Measurements from ENCODE around the gene SPOCK2. TPM values are rescaled to one million over a fixed set of nuclear protein-coding genes. Genes with fewer than 3 reads are reported as not detected.
A peak's percentile ranks its signal among the peaks of the same experiment; 100 is the strongest.

Gene SPOCK2
- total and polyA plus RNA-seq, 9 donors, result 1.4 to 77.7 (median 8.7) TPM

DNA sequence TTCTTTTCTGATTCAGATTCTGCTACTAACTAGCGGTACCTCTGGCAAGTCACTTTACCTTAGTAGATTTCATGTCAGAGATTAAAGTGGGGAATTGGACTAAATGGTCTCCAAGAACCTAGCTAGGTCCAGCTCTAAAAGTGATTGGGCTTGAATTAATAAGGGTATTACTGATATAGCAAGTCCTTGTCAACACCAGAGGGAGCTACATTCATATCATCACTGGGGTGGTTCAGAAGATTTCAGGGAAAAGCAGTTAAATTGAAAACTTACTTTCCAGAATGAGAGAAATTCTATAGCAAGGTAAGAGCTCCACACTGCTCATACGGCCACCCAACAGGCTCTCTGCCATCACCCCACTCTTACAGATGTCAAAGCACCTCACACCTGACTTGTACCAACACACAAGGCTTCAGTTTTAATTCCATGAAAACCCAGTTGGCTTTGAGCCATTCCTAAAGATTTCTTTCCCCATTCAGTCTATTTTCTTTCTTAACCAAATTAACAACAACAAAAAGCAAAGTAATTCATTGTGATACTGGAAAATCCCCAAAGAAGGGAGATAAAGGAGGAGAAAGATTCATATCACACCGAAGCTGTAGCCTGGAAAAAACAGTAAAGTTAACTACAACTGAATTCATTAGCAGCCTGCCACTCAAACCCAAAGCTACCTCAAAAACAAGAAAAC is 38.0 kb upstream of the SPOCK2 start:
- Histone ChIP-seq H3K27ac (peak overlapping the region in 1 of 2 donors; percentile 0), H3K27me3 (no peaks in the 10 kb centered on the region), H3K4me1 (ENCODE audit: insufficient read depth) (peaks cover 1% of the 10 kb centered on the region), H3K9me3 (no peaks in the 10 kb centered on the region), H3K36me3 (no peaks in the 10 kb centered on the region), H3K4me3 (no peak overlapping the region)
- no peak for TF ChIP-seq EP300 (IDR thresholded peaks at IDR 0.05)
- TF ChIP-seq CTCF (IDR thresholded peaks at IDR 0.05), result peak in 1 of 3 donors; percentile 37
- DNase-seq, result no peak
- WGBS, 3 donors, result 91 to 94% (median 92%) methylated on average over 3 of the region's 3 CpGs
- intact Hi-C loops (cut with DNase I), result loop anchor here in 1 of 4 donors (10.0 kb wide), 1 partner anchor 218 kb away; no protein-coding TSS in a partner anchor

DNA sequence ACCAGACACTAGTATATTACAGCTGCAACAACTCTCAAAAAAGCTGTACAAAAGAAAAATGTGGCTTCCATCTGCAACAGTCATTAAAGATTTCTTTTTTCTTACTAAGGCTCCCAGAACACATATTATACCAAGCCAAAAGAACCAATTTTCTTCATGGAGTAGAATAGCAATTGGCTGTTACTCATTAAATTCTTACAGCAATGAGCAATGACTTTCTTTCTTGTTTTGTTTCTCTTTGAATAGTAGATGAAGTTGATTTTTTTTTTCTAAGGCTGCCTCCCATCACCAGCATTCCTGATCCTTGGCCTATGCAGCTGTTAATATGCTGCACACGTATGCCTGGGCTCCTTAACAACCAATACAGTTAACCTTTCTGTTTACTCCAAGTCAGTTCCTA is 36.6 kb upstream of the SPOCK2 start:
- Histone ChIP-seq H3K36me3 (no peaks in the 10 kb centered on the region), H3K27me3 (no peaks in the 10 kb centered on the region), H3K9me3 (no peaks in the 10 kb centered on the region), H3K4me3 (no peak overlapping the region), H3K27ac (peak overlapping the region in 1 of 2 donors; percentile 12), H3K4me1 (ENCODE audit: insufficient read depth) (peaks cover 1% of the 10 kb centered on the region)
- intact Hi-C loops (cut with DNase I), result loop anchor here in 1 of 4 donors (10.0 kb wide), 1 partner anchor 220 kb away; no protein-coding TSS in a partner anchor
- no peak for TF ChIP-seq CTCF (IDR thresholded peaks at IDR 0.05)
- DNase-seq, result no peak
- WGBS, 3 donors, result 9 to 23% (median 16%) methylated on average over 1 of the region's 1 CpG

DNA sequence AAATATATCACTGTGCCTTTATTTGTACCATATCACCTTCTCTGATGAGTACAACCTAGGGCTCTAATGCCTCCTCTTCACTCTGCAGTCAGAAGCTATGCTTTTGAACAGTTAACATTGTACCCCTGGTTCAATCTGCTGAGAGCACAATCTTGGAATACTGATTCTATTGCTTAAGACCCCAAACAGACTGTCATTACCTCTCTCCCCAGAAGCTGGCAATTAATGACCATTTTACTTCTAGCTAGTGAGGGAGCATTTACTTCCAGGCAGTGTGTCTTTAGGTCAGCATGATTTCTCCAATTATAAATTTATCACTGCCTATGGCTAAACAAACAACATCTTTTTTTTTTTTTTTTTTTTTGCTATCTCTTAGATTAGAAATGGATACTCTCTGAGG is 36.0 kb upstream of the SPOCK2 start:
- H3K27ac ChIP-seq, result peak overlapping the region in 1 of 2 donors; percentile 12
- intact Hi-C loops (cut with DNase I), result loop anchor here in 1 of 4 donors (10.0 kb wide), 1 partner anchor 220 kb away; no protein-coding TSS in a partner anchor
- peaks cover 1% of the 10 kb centered on the region for H3K4me1 ChIP-seq (ENCODE audit: insufficient read depth)
- no peaks in the 10 kb centered on the region for H3K36me3 ChIP-seq
- TF ChIP-seq CTCF (IDR thresholded peaks at IDR 0.05), result no peak
- TF ChIP-seq POLR2A (IDR thresholded peaks at IDR 0.05), result no peak
- TF ChIP-seq EP300 (IDR thresholded peaks at IDR 0.05), result no peak
- no peak for DNase-seq
- H3K9me3 ChIP-seq, result no peaks in the 10 kb centered on the region
- no peaks in the 10 kb centered on the region for H3K27me3 ChIP-seq
- H3K4me3 ChIP-seq, result no peak overlapping the region

DNA sequence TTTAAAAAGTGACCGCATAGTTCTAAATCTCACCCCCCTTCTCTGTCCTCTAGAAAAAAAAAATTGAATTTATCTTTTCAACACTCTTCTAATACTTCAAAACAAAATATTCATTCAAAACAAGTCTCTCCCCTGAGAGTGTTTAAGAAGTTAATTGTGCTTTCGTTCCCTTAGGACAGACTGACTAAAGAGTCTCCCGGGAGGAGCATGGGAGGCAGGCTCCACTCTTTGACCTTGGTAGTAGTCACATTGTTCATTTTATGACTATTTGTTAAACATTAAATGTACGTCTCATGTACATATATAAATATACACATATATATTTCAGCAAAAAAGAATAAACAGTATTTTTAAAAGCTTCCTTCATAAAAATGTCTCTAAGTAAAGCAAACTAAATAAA is 35.3 kb upstream of the SPOCK2 start:
- intact Hi-C loops (cut with DNase I), result loop anchor here in 1 of 4 donors (10.0 kb wide), 1 partner anchor 221 kb away; no protein-coding TSS in a partner anchor

More for the DNA sequence above, 35.3 kb upstream of the SPOCK2 start:
- Histone ChIP-seq H3K9me3 (no peaks in the 10 kb centered on the region), H3K27me3 (no peaks in the 10 kb centered on the region), H3K36me3 (no peaks in the 10 kb centered on the region), H3K27ac (peak overlapping the region in 1 of 2 donors; percentile 12), H3K4me3 (no peak overlapping the region), H3K4me1 (ENCODE audit: insufficient read depth) (peaks cover 1% of the 10 kb centered on the region)
- WGBS, 3 donors, result 23 to 35% (median 35%) methylated on average over 4 of the region's 4 CpGs
- TF ChIP-seq POLR2A (IDR thresholded peaks at IDR 0.05), result no peak
- no peak for TF ChIP-seq EP300 (IDR thresholded peaks at IDR 0.05)
- no peak for TF ChIP-seq CTCF (IDR thresholded peaks at IDR 0.05)
- DNase-seq, result no peak
